Heart right ventricle (tissue), 16 donors: ENCODE data around the gene PRICKLE2. TPM values are rescaled to one million over a fixed set of nuclear protein-coding genes. Genes with fewer than 3 reads are reported as not detected.

Experiments
- ATAC-seq, 8 donors: fragments of 200-7000 bp; cut with Tn5 transposase; one replicate each; pipeline ENCODE4 v1.9.1; 2020; ENCODE audit warnings: mild to moderate bottlenecking in 8 of 8, moderate library complexity in 8 of 8, moderate number of reproducible peaks in 1 of 8
- DNase-seq, 2 donors: peaks; one replicate each; pipeline ENCODE4 v3.0.0-alpha.2; 2020
- H3K27ac ChIP-seq, 10 donors: fragments of 200-600 bp; sonication (generic) in 2 of 10; one replicate each; pipeline versions ENCODE4 v1.5.0 to v1.8.0; 2020 to 2022; ENCODE audit warnings: mild to moderate bottlenecking in 3 of 10
- H3K27me3 ChIP-seq, 7 donors: fragments of 200-600 bp; one replicate each; pipeline ENCODE4 v1.8.0; 2021 to 2022; ENCODE audit warnings: mild to moderate bottlenecking in 2 of 7
- H3K36me3 ChIP-seq, 9 donors: fragments of 200-600 bp; sonication (generic) in 1 of 9; one replicate each; pipeline versions ENCODE4 v1.5.0 to v1.8.0; 2020 to 2022; ENCODE audit warnings: mild to moderate bottlenecking in 2 of 9
- H3K4me1 ChIP-seq, 9 donors: fragments of 200-600 bp; sonication (generic) in 1 of 9; one replicate each; pipeline versions ENCODE4 v1.5.0 to v1.8.0; 2020 to 2022; ENCODE audit warnings: mild to moderate bottlenecking in 4 of 9
- H3K4me3 ChIP-seq, 10 donors: fragments of 200-600 bp; sonication (generic) in 2 of 10; one replicate each; pipeline versions ENCODE4 v1.5.0 to v1.8.0; 2020 to 2022; ENCODE audit warnings: mild to moderate bottlenecking in 7 of 10, moderate library complexity in 2 of 10
- H3K9me3 ChIP-seq, 11 donors: fragments of 200-600 bp in 10 of 11; sonication (generic) in 2 of 11; one replicate each; pipeline versions ENCODE4 v1.5.0 to v1.8.0; 2013 to 2022; ENCODE audit warnings: mild to moderate bottlenecking in 2 of 11, control low read depth in 1 of 11, moderate library complexity in 1 of 11
- WGBS, 2 donors: extraction: QIAGEN DNeasy Blood & Tissue Kit; methylation state at CpG; one replicate each; pipeline ENCODE4 v1.1.7; 2013; ENCODE audit warnings: inconsistent platforms in 1 of 2; 5-methylcytosine and 5-hydroxymethylcytosine counted together
- intact Hi-C, 10 donors: fragments of 100-400 bp; cut with DNase I; formaldehyde crosslinking; loops; one replicate each; pipeline versions ENCODE4 v1.11.1 to v1.14.2; 2022
- polyA plus RNA-seq, 2 donors: library from polyadenylated mRNA; stranded (reverse); fragments of 200-250 nt; gene quantifications; one replicate each; pipeline ENCODE4 v1.2.3, GENCODE V29; 2013
- total RNA-seq, 10 donors: library from RNA; stranded (reverse); fragmentation: NEBNext Ultra II Directional in 3 of 10; extraction: Animal tissue kit (Norgen Biotek cat#: 25700) in 3 of 10; gene quantifications; one replicate each; pipeline versions ENCODE4 v1.2.1 to v1.2.4, GENCODE V29; 2021 to 2023
- TF ChIP-seq, protein P1 (sequence below), 9 donors: fragments of 200-600 bp; sonication (generic) in 2 of 9; IDR thresholded peaks; one replicate each; pipeline versions ENCODE4 v1.5.0 to v1.8.0; 2021 to 2022; ENCODE audit warnings: antibody characterized with exemption in 9 of 9, mild to moderate bottlenecking in 5 of 9, moderate library complexity in 1 of 9
- donor health status: Arrhythmogenic right ventricular cardiomyopathy.
- donor health status: ischemic (EF 13 %, LVEDD 7.1; RV severe dilation, severe dysfunction).
- donor health status: healthy with polysubstance abuse.
- donor health status: DM: no; HTN: yes; CAD: no.
- donor health status: DM: no; HTN: no; CAD: no.
- donor health status: ischemic (EF 25% LVEDD 6.9; RV normal size, moderate dysfunction).
- donor health status: ischemic (EF 25% LVEDD 5.7; RV mildly dilated, moderate dysfunction).
- donor health status: healthy.
- donor health status: DM: yes; HTN: yes; CAD: no.
- donor health status: Ischemic cardiomyopathy.
- donor health status: ischemic (EF 35%, LVEDD 5.7; RV mildly dilated, moderate dysfunction).
- donor health status: nonischemic (EF 11% LVEDD 7.7; RV severe dilation, severe dysfunction).
- donor health status: DM: yes; HTN: yes; CAD: no.
- donor health status: PGD.
- donor health status: ischemic (EF 29% LVEDD 5.4; RV normal size, mild dysfunction).
- donor health status: nonischemic (EF 23%, LVEDD 6.1; RV moderate dilation, normal function).

PRICKLE2 gene
- total and polyA plus RNA-seq, 12 donors, result 1.8 to 12.2 (median 8.1) TPM

DNA sequence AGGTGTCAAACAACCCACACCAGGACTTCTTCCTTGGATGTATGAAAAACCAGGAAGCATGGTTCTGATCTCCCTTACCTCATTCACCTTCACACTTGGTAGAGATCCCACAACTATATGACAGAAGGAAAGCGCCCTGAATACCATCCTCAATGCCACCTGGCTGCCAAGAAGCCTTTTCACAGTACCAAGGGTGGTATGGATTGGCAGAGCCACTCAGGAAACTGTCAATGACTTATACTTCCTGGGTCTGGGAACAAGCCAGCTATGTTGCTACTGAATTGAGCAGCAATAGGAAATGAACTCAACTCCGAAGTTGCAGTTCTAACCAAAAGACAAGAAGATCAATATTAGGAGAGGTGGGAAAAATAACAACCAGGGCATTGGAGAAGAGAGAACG, 129.5 kb downstream of the PRICKLE2 start:
- intact Hi-C loops, result no loop called here
- H3K9me3 ChIP-seq, result no peaks in the 10 kb centered on the region
- no peak for ATAC-seq
- no peak for DNase-seq
- peaks cover 0 to 9% (median 0%) of the 10 kb centered on the region in 9 donors for H3K4me1 ChIP-seq
- H3K27ac ChIP-seq, result no peak overlapping the region
- no peaks in the 10 kb centered on the region for H3K27me3 ChIP-seq
- 82 to 88% methylated on average over 3 of the region's 3 CpGs for WGBS, 2 donors
- TF ChIP-seq, protein P1, sequence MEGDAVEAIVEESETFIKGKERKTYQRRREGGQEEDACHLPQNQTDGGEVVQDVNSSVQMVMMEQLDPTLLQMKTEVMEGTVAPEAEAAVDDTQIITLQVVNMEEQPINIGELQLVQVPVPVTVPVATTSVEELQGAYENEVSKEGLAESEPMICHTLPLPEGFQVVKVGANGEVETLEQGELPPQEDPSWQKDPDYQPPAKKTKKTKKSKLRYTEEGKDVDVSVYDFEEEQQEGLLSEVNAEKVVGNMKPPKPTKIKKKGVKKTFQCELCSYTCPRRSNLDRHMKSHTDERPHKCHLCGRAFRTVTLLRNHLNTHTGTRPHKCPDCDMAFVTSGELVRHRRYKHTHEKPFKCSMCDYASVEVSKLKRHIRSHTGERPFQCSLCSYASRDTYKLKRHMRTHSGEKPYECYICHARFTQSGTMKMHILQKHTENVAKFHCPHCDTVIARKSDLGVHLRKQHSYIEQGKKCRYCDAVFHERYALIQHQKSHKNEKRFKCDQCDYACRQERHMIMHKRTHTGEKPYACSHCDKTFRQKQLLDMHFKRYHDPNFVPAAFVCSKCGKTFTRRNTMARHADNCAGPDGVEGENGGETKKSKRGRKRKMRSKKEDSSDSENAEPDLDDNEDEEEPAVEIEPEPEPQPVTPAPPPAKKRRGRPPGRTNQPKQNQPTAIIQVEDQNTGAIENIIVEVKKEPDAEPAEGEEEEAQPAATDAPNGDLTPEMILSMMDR (IDR thresholded peaks at IDR 0.05), result no peak
- no peak overlapping the region for H3K4me3 ChIP-seq
- peaks cover 0 to 54% (median 8%) of the 10 kb centered on the region in 9 donors for H3K36me3 ChIP-seq

DNA sequence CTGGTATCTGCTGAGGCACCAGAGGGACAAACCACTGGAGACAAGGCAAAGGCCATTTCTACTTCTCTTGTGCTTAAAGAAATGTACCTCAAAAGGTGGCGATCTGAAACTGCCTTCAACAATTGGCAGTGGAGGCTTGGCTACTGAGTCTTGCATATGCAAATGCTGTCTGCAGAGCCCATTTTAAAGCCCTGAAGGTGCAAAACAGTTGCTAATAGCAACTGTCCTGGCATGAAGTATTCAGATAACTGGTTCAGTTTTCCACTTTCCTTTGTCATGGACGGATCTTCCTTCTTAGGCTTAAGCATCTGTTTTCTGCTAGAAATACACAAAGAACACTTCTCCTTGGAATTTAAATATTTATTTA, 130.6 kb downstream of the PRICKLE2 start:
- no peaks in the 10 kb centered on the region for H3K27me3 ChIP-seq
- H3K4me1 ChIP-seq, result peaks cover 0 to 9% (median 0%) of the 10 kb centered on the region in 9 donors
- TF ChIP-seq, protein P1 (IDR thresholded peaks at IDR 0.05), result no peak
- no peak overlapping the region for H3K27ac ChIP-seq
- DNase-seq, result no peak
- peaks cover 0 to 50% (median 8%) of the 10 kb centered on the region in 9 donors for H3K36me3 ChIP-seq
- no peak overlapping the region for H3K4me3 ChIP-seq
- intact Hi-C loops, result no loop called here
- ATAC-seq, result no peak
- H3K9me3 ChIP-seq, result no peaks in the 10 kb centered on the region
- WGBS, 2 donors, result 97 to 98% methylated on average over 2 of the region's 2 CpGs

DNA sequence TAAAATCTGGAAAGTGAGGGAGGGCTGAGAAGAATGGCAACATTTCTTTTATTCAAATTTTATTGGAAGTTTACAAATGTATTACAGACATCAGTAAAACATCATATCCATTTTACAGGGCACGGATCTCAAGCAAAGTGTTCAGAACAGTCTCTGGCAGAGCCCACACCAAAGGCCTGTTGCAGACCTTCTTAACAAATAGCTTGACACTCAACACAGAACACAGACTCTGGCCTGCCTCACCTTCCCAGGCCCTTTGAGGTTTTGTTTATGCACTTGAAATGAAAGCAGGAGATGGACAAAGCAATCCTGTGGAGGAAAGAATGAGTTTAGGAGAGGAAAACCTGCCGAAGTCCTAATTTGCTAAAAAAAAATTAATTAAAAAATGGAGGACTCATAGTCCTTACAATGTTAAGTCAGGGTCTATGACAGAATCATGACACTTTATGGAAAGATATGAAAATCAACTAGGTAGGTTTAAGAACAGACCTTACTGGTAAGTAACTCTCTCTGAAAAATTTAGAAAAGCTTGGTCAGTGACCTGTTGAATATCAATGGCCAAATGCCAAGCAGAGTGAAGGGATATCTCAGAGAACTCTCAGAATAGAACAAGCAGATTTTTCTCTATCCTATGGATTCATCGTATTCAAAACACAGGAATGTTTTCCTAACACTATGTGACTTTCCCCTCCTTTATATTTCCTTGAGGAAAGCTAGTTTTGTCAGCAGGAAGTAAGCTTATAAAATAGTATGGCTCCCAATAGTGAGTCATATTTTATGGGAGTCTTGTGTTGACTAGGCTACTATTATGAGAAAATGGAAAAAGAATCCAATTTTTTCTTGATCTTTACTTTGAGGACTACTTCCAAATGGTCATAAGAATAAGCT, 131.2 kb downstream of the PRICKLE2 start:
- WGBS, 2 donors, result 63 to 72% methylated on average over 3 of the region's 3 CpGs
- Histone ChIP-seq H3K27ac (no peak overlapping the region), H3K9me3 (no peaks in the 10 kb centered on the region), H3K4me1 (peaks cover 0 to 15% (median 1%) of the 10 kb centered on the region in 9 donors), H3K36me3 (peaks cover 0 to 44% (median 5%) of the 10 kb centered on the region in 9 donors), H3K4me3 (no peak overlapping the region), H3K27me3 (no peaks in the 10 kb centered on the region)
- ATAC-seq (no peak), DNase-seq (no peak)
- TF ChIP-seq, protein P1 (IDR thresholded peaks at IDR 0.05), result no peak
- intact Hi-C loops, result no loop called here

DNA sequence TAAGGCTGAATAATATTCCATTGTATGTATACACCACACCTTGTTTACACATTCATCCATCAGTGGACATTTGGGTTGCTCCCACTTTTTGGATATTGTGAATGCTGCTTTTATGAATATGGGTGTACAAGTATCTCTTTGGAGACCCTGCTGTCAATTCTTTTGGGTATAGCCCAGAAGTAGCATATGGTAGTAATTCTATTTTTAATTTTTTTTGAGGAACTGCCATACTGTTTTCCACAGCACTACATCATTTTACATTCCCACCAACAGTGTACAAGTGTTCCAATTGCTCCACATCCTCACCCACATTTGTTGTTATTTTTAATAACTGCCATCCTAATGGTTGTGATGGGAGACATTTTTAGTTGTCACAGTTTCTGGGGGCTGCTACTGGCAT, 132.1 kb downstream of the PRICKLE2 start:
- intact Hi-C loops, result no loop called here

More for the DNA sequence above, 132.1 kb downstream of the PRICKLE2 start:
- Histone ChIP-seq H3K36me3 (peaks cover 0 to 35% (median 0%) of the 10 kb centered on the region in 9 donors), H3K9me3 (no peaks in the 10 kb centered on the region), H3K27me3 (no peaks in the 10 kb centered on the region), H3K27ac (no peak overlapping the region), H3K4me1 (peaks cover 0 to 19% (median 3%) of the 10 kb centered on the region in 9 donors), H3K4me3 (no peak overlapping the region)
- TF ChIP-seq, protein P1 (IDR thresholded peaks at IDR 0.05), result no peak
- no peak for DNase-seq
- ATAC-seq, result no peak
